LNCAP (cell line): Measurements from ENCODE around the gene TMTC2.

Experiments
- CTCF ChIP-seq: fragments of 450-650 bp; IDR thresholded peaks from 2 replicates; pipeline ENCODE4 v1.5.1; 2017; ENCODE audit warnings: mild to moderate bottlenecking

Gene TMTC2

DNA sequence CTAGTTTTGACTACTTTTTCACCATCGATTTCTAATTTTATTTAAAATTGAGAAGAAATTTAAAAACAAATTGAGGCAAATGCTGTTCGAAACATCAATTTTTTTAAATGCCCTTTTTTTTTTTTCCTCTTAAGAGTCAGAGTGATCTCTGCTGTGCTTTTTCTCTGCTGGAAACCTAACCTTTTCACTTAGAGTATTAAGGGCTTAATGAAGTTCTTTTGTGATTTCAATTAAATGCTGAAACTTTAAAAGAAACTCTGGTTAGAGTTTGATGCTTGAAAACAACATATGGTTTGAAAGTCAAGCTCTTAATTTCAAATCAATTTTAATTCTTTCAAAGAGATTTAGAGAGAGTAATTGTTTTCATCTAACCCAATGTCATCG, 171.8 kb downstream of the TMTC2 start:
- no peak for TF ChIP-seq CTCF

- TF ChIP-seq CTCF, result no peak
Measured at GRCh38 chr12:82862069-82862841, 175.5 kb downstream of the TMTC2 start.

DNA sequence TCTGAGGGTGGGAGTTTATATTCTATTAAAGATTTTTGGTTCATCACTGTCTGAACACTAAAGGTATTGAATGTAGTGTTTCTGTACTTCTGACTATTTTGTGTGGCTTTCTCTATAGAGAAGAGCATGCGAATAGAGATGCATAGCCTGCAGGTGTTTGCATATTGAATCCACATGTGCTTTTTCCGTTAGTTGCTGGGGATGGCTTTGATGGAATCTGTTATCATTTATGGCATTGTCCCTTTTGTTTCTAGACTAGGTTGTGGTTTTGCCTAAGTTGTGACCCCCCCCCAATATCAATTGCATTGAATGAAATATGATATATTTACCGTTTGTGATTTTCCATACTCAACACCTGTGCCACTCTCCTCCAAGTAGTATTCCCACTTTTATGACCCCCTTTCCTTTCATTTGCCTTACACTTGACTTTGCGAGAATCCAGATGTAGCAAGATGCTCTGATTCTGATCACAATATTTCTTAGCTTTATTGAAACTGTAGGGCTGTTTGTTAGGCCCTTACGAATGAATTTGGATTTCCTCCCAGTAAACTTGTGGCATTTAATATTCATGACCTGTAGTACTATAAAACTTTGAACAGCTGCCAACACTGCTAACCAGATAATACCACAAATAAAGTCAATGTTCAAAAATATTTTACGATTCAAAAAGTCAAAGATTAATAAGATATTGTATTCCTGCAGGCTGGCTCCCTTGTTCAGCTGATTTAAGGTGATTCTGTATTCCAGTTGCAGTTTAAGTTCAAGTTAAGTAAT, 176.4 kb downstream of the TMTC2 start:
- no peak for TF ChIP-seq CTCF

- TF ChIP-seq CTCF, result no peak
Measured at GRCh38 chr12:82866227-82866775, 179.6 kb downstream of the TMTC2 start.

GRCh38 chr12:82866946-82867345, 180.2 kb downstream of the TMTC2 start:
- TF ChIP-seq CTCF, result no peak

DNA sequence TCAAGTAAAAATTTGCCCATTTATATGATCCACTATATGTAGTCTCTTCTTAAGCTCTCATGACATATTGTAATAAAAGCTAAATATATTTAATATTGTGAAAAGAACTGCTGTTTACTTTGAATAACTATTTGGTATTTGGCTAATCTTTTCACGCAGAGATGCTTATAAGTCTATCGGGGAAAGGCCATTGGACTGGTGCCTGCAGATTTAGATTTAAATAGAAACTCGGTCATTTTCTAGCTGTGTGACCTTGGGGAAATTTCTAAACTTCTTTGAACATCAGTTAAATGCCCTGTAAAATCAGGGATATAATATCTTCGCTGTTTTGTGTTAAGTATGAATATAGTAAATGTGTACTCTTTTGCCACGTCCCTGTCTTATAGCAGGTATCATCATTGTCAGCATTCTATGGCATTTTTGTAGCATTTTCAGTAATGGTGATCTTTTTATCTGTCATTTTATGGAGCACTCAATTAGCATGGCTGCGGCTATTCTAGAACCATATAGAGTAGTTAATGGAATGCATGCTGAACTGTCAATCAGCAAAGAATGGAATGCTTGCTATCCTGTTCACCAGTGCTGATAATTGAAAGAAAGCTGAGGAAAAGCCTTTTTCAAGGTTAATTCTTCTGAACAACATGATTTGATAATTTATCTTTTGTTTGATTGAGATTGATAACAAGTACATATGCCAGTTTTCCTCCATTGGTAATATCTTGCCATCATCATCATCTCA, 181.2 kb downstream of the TMTC2 start:
- TF ChIP-seq CTCF, result no peak

GRCh38 chr12:82870771-82871377, 184.2 kb downstream of the TMTC2 start:
- no peak for TF ChIP-seq CTCF
